MCF 10A (cell line): ENCODE data around the gene KRTAP4-8. TPM values are rescaled to one million over a fixed set of nuclear protein-coding genes. Genes with fewer than 3 reads are reported as not detected.

Source experiments
- BruUV-seq: library from RNA; stranded (reverse); fragments of 400-500 nt; replicated peaks from 2 replicates; lab custom pipeline; 2021; lab: Mats Ljungman, UMichigan
- CTCF ChIA-PET: fragments of 300-600 bp; sonication (Branson Sonifier 250); formaldehyde crosslinking; extraction: SDS; loops from one replicate; lab custom pipeline; 2021; ENCODE audit warnings: antibody characterized with exemption, inconsistent platforms; lab: Yijun Ruan, JAX
- POLR2A ChIA-PET: fragments of 300-600, 350-650 bp; sonication (Branson Sonifier 250); formaldehyde crosslinking; extraction: SDS; loops from one replicate; lab custom pipeline; 2020; ENCODE audit warnings: antibody characterized with exemption, inconsistent platforms; lab: Yijun Ruan, JAX
- DNase-seq: peaks from one replicate; pipeline ENCODE4 v3.0.0-alpha.2; 2018; ENCODE audit not compliant: unreplicated experiment
- H3K27ac Mint-ChIP-seq: one replicate; pipeline ENCODE4 v1.8.0; 2022; ENCODE audit warnings: mild to moderate bottlenecking, low read depth, mixed read lengths; ENCODE audit not compliant: unreplicated experiment
- H3K27me3 Mint-ChIP-seq: one replicate; pipeline ENCODE4 v1.8.0; 2022; ENCODE audit warnings: mixed read lengths; ENCODE audit not compliant: insufficient read depth, unreplicated experiment
- H3K36me3 Mint-ChIP-seq: one replicate; pipeline ENCODE4 v1.8.0; 2022; ENCODE audit warnings: mild to moderate bottlenecking, moderate library complexity, mixed read lengths; ENCODE audit not compliant: insufficient read depth, unreplicated experiment
- H3K4me1 Mint-ChIP-seq: one replicate; pipeline ENCODE4 v1.8.0; 2022; ENCODE audit warnings: mixed read lengths; ENCODE audit not compliant: insufficient read depth, unreplicated experiment
- H3K4me3 Mint-ChIP-seq: one replicate; pipeline ENCODE4 v1.8.0; 2022; ENCODE audit warnings: mild to moderate bottlenecking, moderate library complexity, mixed read lengths; ENCODE audit not compliant: unreplicated experiment
- H3K9me3 Mint-ChIP-seq: one replicate; pipeline ENCODE4 v1.8.0; 2022; ENCODE audit warnings: mixed read lengths; ENCODE audit not compliant: unreplicated experiment
- CTCF ChIP-seq: fragments of 200-600 bp; IDR thresholded peaks from one replicate; pipeline ENCODE4 v1.8.0; 2022; ENCODE audit warnings: antibody characterized with exemption, mild to moderate bottlenecking; ENCODE audit not compliant: unreplicated experiment
- intact Hi-C: fragments of 100-400 bp; cut with micrococcal nuclease; formaldehyde crosslinking; loops from 2 replicates; pipeline ENCODE4 v1.14.1; 2022
- total RNA-seq: library from RNA; stranded (reverse); gene quantifications from 2 replicates; pipeline ENCODE4 v1.2.3, GENCODE V29; 2022

KRTAP4-8 gene
- total RNA-seq, 1 experiment from 2014 or later, result not detected

GRCh38 chr17:41052566-41052965 lies 45.4 kb downstream of the KRTAP4-8 start:
- Mint-ChIP-seq H3K27me3 (no peaks in the 10 kb centered on the region), H3K27ac (no peak overlapping the region), H3K4me1 (no peaks in the 10 kb centered on the region), H3K9me3 (no peaks in the 10 kb centered on the region), H3K4me3 (no peak overlapping the region), H3K36me3 (no peaks in the 10 kb centered on the region)
- BruUV-seq, result no TSS peak
- TF ChIP-seq CTCF, result no peak
- intact Hi-C loops, result no loop called here
- POLR2A ChIA-PET, result interaction anchor here (1.2 kb wide), 1 partner anchor 11 kb away, joined by 3 read pairs; the partner anchor contains the start of gene KRTAP1-1
- CTCF ChIA-PET, result no interaction called here
- no peak for DNase-seq

DNA sequence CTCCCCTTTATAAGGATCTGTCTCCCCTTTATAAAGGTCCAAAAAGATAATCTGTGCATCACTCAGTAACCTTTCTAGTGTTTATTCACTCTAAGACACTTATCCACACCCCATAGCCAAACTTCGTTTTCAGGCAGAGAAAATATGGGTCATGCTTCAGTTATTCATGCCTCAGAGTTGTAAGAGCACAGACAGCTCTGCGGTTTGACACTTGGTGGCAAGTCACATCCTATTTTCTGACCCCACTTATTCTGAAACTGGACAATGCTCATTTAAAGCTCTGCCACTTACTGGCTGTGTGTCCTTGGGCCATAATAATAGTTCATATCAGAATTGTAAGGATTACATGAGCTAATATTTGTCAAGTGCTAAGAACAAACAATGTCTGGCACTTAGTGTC lies 48.8 kb downstream of the KRTAP4-8 start:
- intact Hi-C loops, result no loop called here
- Mint-ChIP-seq H3K27me3 (no peaks in the 10 kb centered on the region), H3K9me3 (no peaks in the 10 kb centered on the region), H3K4me3 (no peak overlapping the region), H3K36me3 (no peaks in the 10 kb centered on the region), H3K4me1 (no peaks in the 10 kb centered on the region), H3K27ac (no peak overlapping the region)
- ChIA-PET CTCF (no interaction called here), POLR2A (no interaction called here)
- no peak for TF ChIP-seq CTCF
- DNase-seq, result peak; percentile 8
- BruUV-seq, result no TSS peak

DNA sequence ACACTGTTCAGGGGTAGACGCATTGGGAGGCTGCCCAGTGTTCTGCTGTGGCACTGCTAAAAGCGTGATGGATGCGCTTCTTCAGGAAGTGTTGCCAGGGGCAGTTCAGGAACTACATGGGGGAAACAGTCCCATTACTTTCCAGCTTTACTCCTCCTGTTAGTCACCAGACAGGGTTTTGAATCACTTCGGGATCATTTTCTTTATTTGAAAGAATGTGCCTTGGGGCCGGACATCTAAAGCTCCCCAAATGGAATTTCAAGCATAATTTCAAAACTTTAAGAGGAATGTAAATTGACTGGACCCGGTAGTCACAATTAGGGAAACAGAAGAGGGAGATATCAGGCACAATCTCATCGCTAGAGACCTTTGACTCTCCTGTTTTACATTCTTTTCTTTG lies 49.5 kb downstream of the KRTAP4-8 start:
- no peak for DNase-seq
- Mint-ChIP-seq H3K4me3 (no peak overlapping the region), H3K4me1 (no peaks in the 10 kb centered on the region), H3K27me3 (no peaks in the 10 kb centered on the region), H3K27ac (no peak overlapping the region), H3K36me3 (no peaks in the 10 kb centered on the region), H3K9me3 (peaks cover 4% of the 10 kb centered on the region)
- no TSS peak for BruUV-seq
- no peak for TF ChIP-seq CTCF
- CTCF ChIA-PET, result no interaction called here
- POLR2A ChIA-PET, result no interaction called here
- intact Hi-C loops, result no loop called here

Other genes starting within 250 kb of the KRTAP4-8 start
- gene KRT12, start 230.9 kb downstream of the KRTAP4-8 start, total RNA-seq, result not detected in 2 replicates
- not detected in 2 replicates for gene KRT20, start 212.9 kb downstream of the KRTAP4-8 start, total RNA-seq
- gene KRT23, start 160.5 kb downstream of the KRTAP4-8 start, total RNA-seq, result not detected in 2 replicates
- not detected in 2 replicates for gene KRT39, start 131.2 kb downstream of the KRTAP4-8 start, total RNA-seq
- gene KRT40, start 113.8 kb downstream of the KRTAP4-8 start, total RNA-seq, result not detected in 2 replicates
- gene KRTAP3-3, start 104.0 kb downstream of the KRTAP4-8 start, total RNA-seq, result not detected in 2 replicates
- gene KRTAP3-2, start 98.2 kb downstream of the KRTAP4-8 start, total RNA-seq, result not detected in 2 replicates
- gene KRTAP3-1, start 89.0 kb downstream of the KRTAP4-8 start, total RNA-seq, result not detected in 2 replicates
- gene KRTAP1-5, start 70.9 kb downstream of the KRTAP4-8 start, total RNA-seq, result not detected in 2 replicates
- gene KRTAP1-4, start 67.9 kb downstream of the KRTAP4-8 start, total RNA-seq, result not detected in 2 replicates
- not detected in 2 replicates for gene KRTAP1-3, start 63.3 kb downstream of the KRTAP4-8 start, total RNA-seq
- gene KRTAP1-1, start 56.7 kb downstream of the KRTAP4-8 start, total RNA-seq, result not detected in 2 replicates
- gene KRTAP2-1, start 50.8 kb downstream of the KRTAP4-8 start, total RNA-seq, result not detected in 2 replicates
- gene KRTAP2-2, start 42.9 kb downstream of the KRTAP4-8 start, total RNA-seq, result not detected in 2 replicates
- gene KRTAP2-3, start 38.0 kb downstream of the KRTAP4-8 start, total RNA-seq, result not detected in 2 replicates
- not detected in 2 replicates for gene KRTAP2-4, start 32.3 kb downstream of the KRTAP4-8 start, total RNA-seq
- not detected in 2 replicates for gene KRTAP4-7, start 14.0 kb downstream of the KRTAP4-8 start, total RNA-seq
- not detected in 2 replicates for gene KRTAP4-16, start 4.1 kb upstream of the KRTAP4-8 start, total RNA-seq
- gene KRTAP4-9, start 7.2 kb upstream of the KRTAP4-8 start, total RNA-seq, result not detected in 2 replicates
- not detected in 2 replicates for gene KRTAP4-11, start 20.2 kb upstream of the KRTAP4-8 start, total RNA-seq
- not detected in 2 replicates for gene KRTAP4-12, start 26.0 kb upstream of the KRTAP4-8 start, total RNA-seq
- gene KRTAP4-6, start 42.4 kb upstream of the KRTAP4-8 start, total RNA-seq, result not detected in 2 replicates
- gene KRTAP4-5, start 51.7 kb upstream of the KRTAP4-8 start, total RNA-seq, result not detected in 2 replicates
- not detected in 2 replicates for gene KRTAP4-4, start 62.6 kb upstream of the KRTAP4-8 start, total RNA-seq
- gene KRTAP4-3, start 70.1 kb upstream of the KRTAP4-8 start, total RNA-seq, result not detected in 2 replicates
- gene KRTAP4-2, start 80.1 kb upstream of the KRTAP4-8 start, total RNA-seq, result not detected in 2 replicates
- gene KRTAP4-1, start 86.8 kb upstream of the KRTAP4-8 start, total RNA-seq, result not detected in 2 replicates
- gene KRTAP9-1, start 91.7 kb upstream of the KRTAP4-8 start, total RNA-seq, result not detected in 2 replicates
- gene KRTAP9-2, start 128.5 kb upstream of the KRTAP4-8 start, total RNA-seq, result not detected in 2 replicates
- gene KRTAP9-3, start 134.3 kb upstream of the KRTAP4-8 start, total RNA-seq, result not detected in 2 replicates
- not detected in 2 replicates for gene KRTAP9-8, start 139.9 kb upstream of the KRTAP4-8 start, total RNA-seq
- not detected in 2 replicates for gene KRTAP9-4, start 151.5 kb upstream of the KRTAP4-8 start, total RNA-seq
- not detected in 2 replicates for gene KRTAP9-9, start 157.2 kb upstream of the KRTAP4-8 start, total RNA-seq
- not detected in 2 replicates for gene KRTAP9-6, start 167.2 kb upstream of the KRTAP4-8 start, total RNA-seq
- not detected in 2 replicates for gene KRTAP9-7, start 177.6 kb upstream of the KRTAP4-8 start, total RNA-seq
- gene KRTAP29-1, start 204.7 kb upstream of the KRTAP4-8 start, total RNA-seq, result not detected in 2 replicates
- gene KRTAP16-1, start 211.2 kb upstream of the KRTAP4-8 start, total RNA-seq, result not detected in 2 replicates
- not detected in 2 replicates for gene KRTAP17-1, start 217.6 kb upstream of the KRTAP4-8 start, total RNA-seq